Measurements from ENCODE around the gene GPSM1. TPM values are rescaled to one million over a fixed set of nuclear protein-coding genes. Genes with fewer than 3 reads are reported as not detected.
"Not testable (repeated sequence)": the region's sequence is repeated elsewhere in the genome, so short reads cannot be mapped to it uniquely, and the experiment has no call there.

GPSM1 gene
- total and polyA plus RNA-seq, 7 donors: 0.34 to 2.3 (median 1.3) TPM

- no peak for DNase-seq
- H3K36me3 ChIP-seq (ENCODE audit: insufficient read depth in 1 of 2, low read depth in 1 of 2): no peaks in the 10 kb centered on the region
- peaks cover 12% of the 10 kb centered on the region for H3K9me3 ChIP-seq
- WGBS, 3 donors: 82 to 85% (median 83%) methylated on average over 14 to 16 of the region's 16 CpGs
- TF ChIP-seq CTCF (IDR thresholded peaks at IDR 0.05): no peak
- ATAC-seq: no peak
- H3K27me3 ChIP-seq (ENCODE audit: insufficient read depth in 3 of 3, low read length in 2 of 3): peaks cover 0 to 15% (median 6%) of the 10 kb centered on the region in 3 donors
- H3K27ac ChIP-seq: no peak overlapping the region
- no peak overlapping the region for H3K4me3 ChIP-seq
- intact Hi-C loops (cut with DNase I): no loop called here
- H3K4me1 ChIP-seq: no peaks in the 10 kb centered on the region
Measured at GRCh38 chr9:136317695-136318094, 9.6 kb upstream of the GPSM1 start.

- Histone ChIP-seq H3K27me3 (ENCODE audit: insufficient read depth in 3 of 3, low read length in 2 of 3) (peaks cover 0 to 18% (median 6%) of the 10 kb centered on the region in 3 donors), H3K4me3 (no peak overlapping the region), H3K36me3 (ENCODE audit: insufficient read depth in 1 of 2, low read depth in 1 of 2) (no peaks in the 10 kb centered on the region), H3K27ac (no peak overlapping the region), H3K4me1 (no peaks in the 10 kb centered on the region), H3K9me3 (peaks cover 12% of the 10 kb centered on the region)
- intact Hi-C loops (cut with DNase I): no loop called here
- ATAC-seq: no peak
- DNase-seq: no peak
- TF ChIP-seq CTCF (IDR thresholded peaks at IDR 0.05): no peak
- WGBS, 3 donors: 67 to 75% (median 71%) methylated on average over 21 of the region's 21 CpGs
Measured at GRCh38 chr9:136318111-136318775, 9.1 kb upstream of the GPSM1 start.

GRCh38 chr9:136318776-136319241 is 8.5 kb upstream of the GPSM1 start:
- 72 to 82% (median 76%) methylated on average over 11 to 16 of the region's 16 CpGs for WGBS, 3 donors

GRCh38 chr9:136319244-136319643 is 8.1 kb upstream of the GPSM1 start:
- H3K4me1 ChIP-seq; H3K36me3 ChIP-seq (ENCODE audit: insufficient read depth in 1 of 2, low read depth in 1 of 2); intact Hi-C loops (cut with DNase I); DNase-seq; H3K27ac ChIP-seq; H3K4me3 ChIP-seq; ATAC-seq: not testable (repeated sequence)
- H3K9me3 ChIP-seq: peaks cover 12% of the 10 kb centered on the region
- WGBS, 3 donors: 92 to 97% (median 96%) methylated on average over 14 of the region's 14 CpGs
- peaks cover 0 to 14% (median 6%) of the 10 kb centered on the region in 3 donors for H3K27me3 ChIP-seq (ENCODE audit: insufficient read depth in 3 of 3, low read length in 2 of 3)

More at GRCh38 chr9:136318776-136319241, 8.5 kb upstream of the GPSM1 start:
- Histone ChIP-seq H3K36me3 (ENCODE audit: insufficient read depth in 1 of 2, low read depth in 1 of 2) (no peaks in the 10 kb centered on the region), H3K27me3 (ENCODE audit: insufficient read depth in 3 of 3, low read length in 2 of 3) (peaks cover 0 to 14% (median 6%) of the 10 kb centered on the region in 3 donors), H3K4me1 (no peaks in the 10 kb centered on the region), H3K9me3 (peaks cover 12% of the 10 kb centered on the region), H3K27ac (no peak overlapping the region), H3K4me3 (no peak overlapping the region)
- DNase-seq: no peak
- intact Hi-C loops (cut with DNase I): no loop called here
- ATAC-seq: no peak
- no peak for TF ChIP-seq CTCF (IDR thresholded peaks at IDR 0.05)

- H3K36me3 ChIP-seq (ENCODE audit: insufficient read depth in 1 of 2, low read depth in 1 of 2); DNase-seq; H3K27ac ChIP-seq; ATAC-seq; H3K9me3 ChIP-seq; H3K4me3 ChIP-seq; H3K4me1 ChIP-seq; intact Hi-C loops (cut with DNase I): not testable (repeated sequence)
- peaks cover 0 to 16% (median 5%) of the 10 kb centered on the region in 3 donors for H3K27me3 ChIP-seq (ENCODE audit: insufficient read depth in 3 of 3, low read length in 2 of 3)
- 90 to 92% (median 91%) methylated on average over 3 of the region's 3 CpGs for WGBS, 3 donors
Measured at GRCh38 chr9:136319955-136320354, 7.4 kb upstream of the GPSM1 start.

- H3K4me3 ChIP-seq; H3K36me3 ChIP-seq (ENCODE audit: insufficient read depth in 1 of 2, low read depth in 1 of 2); ATAC-seq; H3K27ac ChIP-seq; intact Hi-C loops (cut with DNase I); H3K9me3 ChIP-seq; H3K4me1 ChIP-seq; DNase-seq: not testable (repeated sequence)
- peaks cover 0 to 26% (median 5%) of the 10 kb centered on the region in 3 donors for H3K27me3 ChIP-seq (ENCODE audit: insufficient read depth in 3 of 3, low read length in 2 of 3)
Measured at GRCh38 chr9:136320972-136321371, 6.4 kb upstream of the GPSM1 start.
